PFSK-1 (cell line): ENCODE results near the gene DNAH17.

Experiments used
- FOXP2 ChIP-seq: optimal IDR thresholded peaks from 2 replicates; pipeline ENCODE3; 2011; ENCODE audit warnings: borderline replicate concordance, control low read depth, inconsistent platforms; ENCODE audit not compliant: insufficient read depth; ENCODE audit errors: extremely low read length, extremely low read depth
- POLR2AphosphoS5 ChIP-seq: IDR thresholded peaks from 2 replicates; pipeline ENCODE4 v1.6.1; 2012; ENCODE audit warnings: low read depth, mild to moderate bottlenecking, control low read depth, low read length, moderate library complexity
- REST ChIP-seq, 2 experiments: IDR thresholded peaks; 2 replicates each; pipeline versions ENCODE4 v1.6.1 to v1.8.0; 2011 to 2012; ENCODE audit warnings: low read depth in 2 of 2, low read length in 2 of 2, control low read depth in 1 of 2, inconsistent platforms in 1 of 2, mild to moderate bottlenecking in 1 of 2, moderate library complexity in 1 of 2; ENCODE audit not compliant: insufficient read depth in 1 of 2
- SIN3A ChIP-seq: IDR thresholded peaks from 2 replicates; pipeline ENCODE4 v1.6.1; 2012; ENCODE audit warnings: mild to moderate bottlenecking, low read length, moderate library complexity, borderline replicate concordance; ENCODE audit not compliant: insufficient read depth
- TAF1 ChIP-seq: IDR thresholded peaks from 2 replicates; pipeline ENCODE4 v1.6.1; 2012; ENCODE audit warnings: low read length, control low read depth, borderline replicate concordance; ENCODE audit not compliant: insufficient read depth

The DNAH17 gene

GRCh38 chr17:78622491-78623265, 45.5 kb upstream of the DNAH17 start:
- TF ChIP-seq POLR2AphosphoS5 (no peak), FOXP2 (no peak), SIN3A (no peak), REST (IDR thresholded peaks at IDR 0.05; ENCODE audit: insufficient read depth in 1 of 2, low read depth in 2 of 2, low read length in 2 of 2) (no peak)

- TF ChIP-seq POLR2AphosphoS5, result no peak
- no peak for TF ChIP-seq REST (IDR thresholded peaks at IDR 0.05; ENCODE audit: insufficient read depth in 1 of 2, low read depth in 2 of 2, low read length in 2 of 2)
- no peak for TF ChIP-seq TAF1
- TF ChIP-seq SIN3A, result no peak
- no peak for TF ChIP-seq FOXP2
Measured at GRCh38 chr17:78621720-78622490, 44.7 kb upstream of the DNAH17 start.

- no peak for TF ChIP-seq POLR2AphosphoS5
- no peak for TF ChIP-seq SIN3A
- TF ChIP-seq TAF1, result no peak
- TF ChIP-seq REST (IDR thresholded peaks at IDR 0.05; ENCODE audit: insufficient read depth in 1 of 2, low read depth in 2 of 2, low read length in 2 of 2), result no peak
- TF ChIP-seq FOXP2, result no peak
Measured at GRCh38 chr17:78620099-78620498, 42.9 kb upstream of the DNAH17 start.

GRCh38 chr17:78619334-78619733, 42.1 kb upstream of the DNAH17 start:
- TF ChIP-seq SIN3A (no peak), REST (IDR thresholded peaks at IDR 0.05; ENCODE audit: insufficient read depth in 1 of 2, low read depth in 2 of 2, low read length in 2 of 2) (no peak), TAF1 (no peak), POLR2AphosphoS5 (no peak), FOXP2 (no peak)
